ACC112 (cell line): ENCODE data around the gene RFC3.

ENCODE experiments used
- H2AFZ ChIP-seq: fragments of 200-600 bp; sonication (generic); one replicate; pipeline ENCODE4 v1.6.0; 2017; ENCODE audit warnings: antibody characterized with exemption, low read length; ENCODE audit not compliant: unreplicated experiment
- H3K27ac ChIP-seq: fragments of 200-600 bp; sonication (generic); 2 replicates; pipeline ENCODE4 v1.5.1; 2014; ENCODE audit warnings: low read depth, mild to moderate bottlenecking, antibody characterized with exemption, low read length, moderate library complexity
- H3K27me3 ChIP-seq: fragments of 200-600 bp; sonication (generic); 2 replicates; pipeline ENCODE4 v1.6.1; 2014; ENCODE audit warnings: mild to moderate bottlenecking, antibody characterized with exemption, low read length, moderate library complexity, mixed read lengths; ENCODE audit not compliant: insufficient read depth
- H3K36me3 ChIP-seq: fragments of 200-600 bp; sonication (generic); 2 replicates; pipeline ENCODE4 v1.6.1; 2016; ENCODE audit warnings: mild to moderate bottlenecking, antibody characterized with exemption, low read length, moderate library complexity, mixed read lengths; ENCODE audit not compliant: insufficient read depth
- H3K4me1 ChIP-seq: fragments of 200-600 bp; sonication (generic); one replicate; pipeline ENCODE4 v1.6.1; 2016; ENCODE audit warnings: low read length, mixed read lengths; ENCODE audit not compliant: insufficient read depth, unreplicated experiment, control insufficient read depth
- H3K4me3 ChIP-seq: fragments of 200-600 bp; sonication (generic); 2 replicates; pipeline ENCODE4 v1.5.1; 2014; ENCODE audit warnings: mild to moderate bottlenecking, low read depth, low read length
- H3K79me2 ChIP-seq: fragments of 200-600 bp; sonication (generic); one replicate; pipeline ENCODE4 v1.6.0; 2016; ENCODE audit warnings: low read length; ENCODE audit not compliant: control insufficient read depth, unreplicated experiment, insufficient read depth

RFC3 gene

DNA sequence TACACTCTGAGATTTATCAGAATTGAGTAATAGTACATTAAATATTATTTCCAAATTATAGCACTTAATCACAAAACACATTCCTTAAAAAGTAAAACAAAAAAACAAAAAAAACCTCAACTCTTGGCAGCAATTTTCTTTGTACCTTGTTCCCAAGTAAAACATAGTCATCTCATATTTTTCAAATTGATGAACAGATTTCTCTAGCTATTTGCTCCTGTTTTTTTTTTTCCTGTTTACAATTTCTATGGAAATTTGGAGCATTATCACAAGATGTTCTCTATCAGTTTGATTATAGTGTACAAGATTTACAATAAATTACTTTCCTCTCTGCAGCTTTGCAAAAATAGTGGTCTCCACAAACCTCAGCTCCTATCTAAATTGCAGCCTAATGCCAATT lies 25.0 kb downstream of the RFC3 start:
- H3K4me1 ChIP-seq, result no peaks in the 10 kb centered on the region
- H2AFZ ChIP-seq, result no peak overlapping the region
- H3K36me3 ChIP-seq, result peaks cover 9% of the 10 kb centered on the region
- H3K27me3 ChIP-seq, result no peaks in the 10 kb centered on the region
- H3K27ac ChIP-seq, result no peak overlapping the region
- no peaks in the 10 kb centered on the region for H3K79me2 ChIP-seq
- no peak overlapping the region for H3K4me3 ChIP-seq

DNA sequence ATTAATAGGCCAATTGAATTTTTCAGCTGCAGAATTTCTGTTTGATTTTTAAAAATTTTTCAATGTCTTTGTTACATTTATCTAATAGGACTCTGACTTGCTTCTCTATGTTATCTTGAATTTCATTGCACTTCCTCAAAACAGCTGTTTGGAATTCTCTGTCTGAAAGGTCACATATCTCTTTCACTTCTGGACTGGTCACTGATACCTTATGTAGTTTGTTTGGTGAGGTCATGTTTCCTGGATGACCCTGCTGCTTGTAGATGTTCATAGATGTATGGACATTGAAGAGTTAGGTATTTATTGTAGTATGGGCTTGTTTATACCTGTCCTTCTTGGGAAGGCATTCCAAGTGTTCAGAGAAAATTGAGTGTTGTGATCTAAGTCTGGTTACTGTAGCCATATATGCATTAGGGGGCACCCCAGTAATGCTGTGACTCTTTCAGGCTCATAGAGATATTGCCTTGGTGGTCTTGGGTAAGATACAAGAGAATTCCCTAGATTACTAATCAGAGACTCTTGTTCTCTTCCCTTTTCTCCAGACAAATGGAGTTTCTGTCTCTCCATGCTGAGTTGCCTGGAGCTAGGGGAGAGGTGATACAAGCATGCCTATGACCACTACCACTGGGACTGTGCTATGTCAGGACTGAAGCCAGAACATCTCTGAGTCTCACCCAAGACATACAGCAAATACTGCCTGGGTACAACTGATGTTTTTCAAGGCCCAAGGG lies 27.8 kb downstream of the RFC3 start:
- H3K4me1 ChIP-seq, result no peaks in the 10 kb centered on the region
- H3K4me3 ChIP-seq, result no peak overlapping the region
- peaks cover 4% of the 10 kb centered on the region for H3K36me3 ChIP-seq
- H3K27me3 ChIP-seq, result no peaks in the 10 kb centered on the region
- no peaks in the 10 kb centered on the region for H3K79me2 ChIP-seq
- no peak overlapping the region for H3K27ac ChIP-seq
- H2AFZ ChIP-seq, result no peak overlapping the region

DNA sequence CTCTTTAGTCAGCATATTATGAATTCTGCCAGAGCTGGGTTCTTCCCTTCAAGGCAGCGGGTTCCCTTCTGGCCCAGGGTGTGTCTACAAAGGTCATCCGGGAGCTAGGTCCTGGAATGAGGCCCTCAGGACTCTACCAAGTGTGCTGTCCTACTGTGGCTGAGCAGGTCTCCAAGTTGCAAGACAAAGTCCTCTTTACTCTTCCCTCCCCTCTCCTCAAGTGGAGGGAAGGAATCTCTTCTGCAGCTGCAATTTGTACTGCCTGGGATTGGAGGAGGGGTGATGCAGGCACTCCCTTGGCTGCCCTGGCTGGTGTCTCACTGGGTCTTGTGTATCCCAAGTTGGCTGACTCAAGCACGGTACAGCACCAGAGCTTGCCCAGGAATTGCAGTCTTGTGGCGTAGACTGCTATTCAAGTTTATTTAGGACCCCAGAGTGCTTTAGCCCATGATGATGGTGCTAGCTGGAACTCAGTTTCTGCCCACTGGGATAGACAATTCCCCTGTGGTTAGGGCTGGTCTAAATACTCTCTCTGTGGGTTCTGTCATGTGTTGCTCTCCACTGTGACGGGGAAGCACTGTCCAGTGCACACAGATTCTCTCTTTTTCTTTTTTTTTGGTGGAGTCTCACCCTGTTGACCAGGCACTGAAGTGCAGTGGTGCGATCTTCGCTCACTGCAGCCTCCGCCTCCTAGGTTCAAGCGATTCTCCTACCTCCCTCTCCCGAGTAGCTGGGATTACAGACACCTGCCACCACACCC lies 28.5 kb downstream of the RFC3 start:
- Histone ChIP-seq H3K4me3 (no peak overlapping the region), H3K79me2 (no peaks in the 10 kb centered on the region), H3K4me1 (no peaks in the 10 kb centered on the region), H3K27me3 (no peaks in the 10 kb centered on the region), H3K36me3 (peaks cover 4% of the 10 kb centered on the region), H3K27ac (no peak overlapping the region), H2AFZ (no peak overlapping the region)

DNA sequence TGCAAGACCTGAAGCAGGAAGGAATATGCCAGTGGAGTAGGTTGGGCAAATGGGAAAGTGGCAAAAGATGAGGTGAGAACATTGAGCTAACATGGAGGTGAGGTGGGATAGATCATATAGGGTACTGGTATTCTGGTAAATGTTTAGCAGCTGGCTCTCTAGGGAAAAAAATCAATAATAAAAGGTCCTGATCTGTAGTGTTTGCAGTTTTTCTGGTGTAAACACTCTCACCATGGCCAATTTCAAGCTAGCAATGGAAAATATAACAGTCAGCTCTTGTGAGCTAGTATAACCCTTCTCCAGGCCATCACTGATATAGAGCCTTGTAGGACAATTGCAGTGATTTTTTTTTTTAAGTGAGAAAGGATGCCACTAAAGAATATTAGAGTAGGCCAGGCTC lies 31.3 kb downstream of the RFC3 start:
- no peak overlapping the region for H2AFZ ChIP-seq
- no peaks in the 10 kb centered on the region for H3K79me2 ChIP-seq
- no peaks in the 10 kb centered on the region; the same call in none of the 2 replicates for H3K36me3 ChIP-seq
- H3K4me1 ChIP-seq, result no peaks in the 10 kb centered on the region
- H3K27me3 ChIP-seq, result no peaks in the 10 kb centered on the region
- no peak overlapping the region for H3K27ac ChIP-seq
- no peak overlapping the region for H3K4me3 ChIP-seq

DNA sequence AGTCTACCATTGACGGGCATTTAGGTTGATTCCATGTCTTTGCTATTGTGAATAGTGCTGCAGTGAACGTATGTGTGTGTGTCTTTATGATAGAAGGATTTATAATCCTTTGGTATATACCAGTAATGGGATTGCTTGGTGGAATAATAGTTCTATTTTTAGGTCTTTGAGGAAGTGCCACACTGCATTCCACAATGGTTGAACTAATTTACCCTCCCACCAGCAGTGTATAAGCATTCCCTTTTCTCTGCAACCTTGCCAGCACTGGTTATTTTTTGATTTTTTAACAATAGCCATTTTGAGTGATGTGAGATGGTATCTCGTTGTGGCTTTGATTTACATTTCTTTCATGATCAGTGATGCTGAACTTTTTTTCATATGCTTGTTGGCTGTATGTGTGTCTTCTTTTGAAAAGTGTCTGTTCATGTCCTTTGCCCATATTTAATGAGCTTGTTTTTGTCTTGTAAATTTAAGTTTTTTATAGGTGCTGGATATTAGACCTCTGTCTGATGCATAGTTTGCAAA lies 37.5 kb downstream of the RFC3 start:
- Histone ChIP-seq H3K36me3 (no peaks in the 10 kb centered on the region; the same call in 1 of the 2 replicates), H3K27me3 (no peaks in the 10 kb centered on the region), H3K4me3 (no peak overlapping the region), H3K4me1 (no peaks in the 10 kb centered on the region), H2AFZ (no peak overlapping the region), H3K27ac (no peak overlapping the region), H3K79me2 (no peaks in the 10 kb centered on the region)

DNA sequence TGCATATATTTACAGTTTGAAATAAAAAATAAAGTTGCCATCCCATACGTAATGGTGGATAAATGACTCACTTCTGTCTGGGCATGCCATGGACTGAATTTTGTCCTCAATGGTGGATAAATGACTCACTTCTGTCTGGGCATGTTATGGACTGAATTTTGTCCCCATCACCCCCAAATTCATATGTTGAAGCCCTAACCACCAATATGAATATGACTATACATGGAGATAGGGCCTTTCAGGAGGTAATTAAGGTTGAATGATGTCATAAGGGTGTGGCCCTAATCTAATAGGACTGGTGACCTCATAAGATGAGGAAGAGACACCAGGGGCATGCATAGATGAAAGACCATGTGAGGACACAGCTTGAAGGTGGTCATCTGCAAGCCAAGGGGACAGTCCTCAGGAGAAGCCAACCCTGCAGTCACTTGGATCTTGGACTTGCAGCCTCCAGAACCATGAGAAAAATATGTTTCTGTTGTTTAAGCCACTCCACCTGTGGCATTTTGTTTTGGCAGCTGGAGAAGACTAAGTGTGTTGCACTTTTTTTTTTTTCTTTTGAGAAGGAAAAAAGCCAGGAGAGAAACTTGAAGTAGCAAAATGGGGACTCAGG lies 41.8 kb downstream of the RFC3 start:
- Histone ChIP-seq H3K4me3 (no peak overlapping the region), H3K36me3 (no peaks in the 10 kb centered on the region), H3K4me1 (no peaks in the 10 kb centered on the region), H3K27me3 (no peaks in the 10 kb centered on the region), H3K27ac (no peak overlapping the region), H2AFZ (no peak overlapping the region), H3K79me2 (no peaks in the 10 kb centered on the region)

DNA sequence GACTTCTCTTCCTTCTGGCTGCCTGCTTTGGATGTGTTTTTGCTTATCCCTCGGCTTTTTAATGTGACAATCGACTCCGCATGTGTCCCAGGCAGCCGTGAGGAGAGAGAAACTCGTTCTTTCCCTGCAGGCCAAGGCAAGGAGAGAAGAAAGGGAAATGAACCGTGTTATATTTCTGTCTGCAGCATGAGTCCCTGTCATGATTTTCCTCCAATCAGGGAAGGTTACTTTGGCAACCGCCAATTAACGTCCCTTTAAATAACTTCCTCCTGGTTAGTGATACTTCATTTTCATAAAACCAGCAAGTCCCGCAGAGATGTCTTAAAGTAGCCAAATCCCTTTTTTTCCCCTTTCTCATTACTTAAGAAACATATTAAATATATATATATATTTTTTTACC lies 42.6 kb downstream of the RFC3 start:
- no peaks in the 10 kb centered on the region for H3K27me3 ChIP-seq
- no peak overlapping the region for H3K27ac ChIP-seq
- no peak overlapping the region for H3K4me3 ChIP-seq
- no peak overlapping the region for H2AFZ ChIP-seq
- no peaks in the 10 kb centered on the region for H3K4me1 ChIP-seq
- H3K79me2 ChIP-seq, result no peaks in the 10 kb centered on the region
- H3K36me3 ChIP-seq, result no peaks in the 10 kb centered on the region

DNA sequence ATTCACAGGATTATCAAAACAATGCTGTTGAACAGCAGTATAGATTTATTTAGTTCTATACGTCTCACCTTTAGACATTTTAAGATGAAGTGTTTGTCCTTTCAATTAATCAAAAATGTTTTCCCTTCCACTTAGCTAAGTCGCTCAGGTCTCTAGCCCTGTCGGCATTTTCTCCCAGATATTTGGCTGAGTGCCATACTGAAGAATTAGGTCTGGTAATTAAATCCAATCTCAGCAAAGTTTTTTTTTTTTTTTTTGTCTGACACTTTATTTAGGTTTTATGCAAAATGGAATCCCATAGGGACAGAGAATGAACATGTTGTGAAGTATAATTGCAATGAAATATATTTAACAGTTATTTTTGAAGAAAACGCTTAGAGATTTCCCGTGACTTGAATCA lies 44.1 kb downstream of the RFC3 start:
- Histone ChIP-seq H3K79me2 (no peaks in the 10 kb centered on the region), H3K4me1 (no peaks in the 10 kb centered on the region), H3K4me3 (no peak overlapping the region), H2AFZ (no peak overlapping the region), H3K27ac (no peak overlapping the region), H3K36me3 (no peaks in the 10 kb centered on the region), H3K27me3 (no peaks in the 10 kb centered on the region)

DNA sequence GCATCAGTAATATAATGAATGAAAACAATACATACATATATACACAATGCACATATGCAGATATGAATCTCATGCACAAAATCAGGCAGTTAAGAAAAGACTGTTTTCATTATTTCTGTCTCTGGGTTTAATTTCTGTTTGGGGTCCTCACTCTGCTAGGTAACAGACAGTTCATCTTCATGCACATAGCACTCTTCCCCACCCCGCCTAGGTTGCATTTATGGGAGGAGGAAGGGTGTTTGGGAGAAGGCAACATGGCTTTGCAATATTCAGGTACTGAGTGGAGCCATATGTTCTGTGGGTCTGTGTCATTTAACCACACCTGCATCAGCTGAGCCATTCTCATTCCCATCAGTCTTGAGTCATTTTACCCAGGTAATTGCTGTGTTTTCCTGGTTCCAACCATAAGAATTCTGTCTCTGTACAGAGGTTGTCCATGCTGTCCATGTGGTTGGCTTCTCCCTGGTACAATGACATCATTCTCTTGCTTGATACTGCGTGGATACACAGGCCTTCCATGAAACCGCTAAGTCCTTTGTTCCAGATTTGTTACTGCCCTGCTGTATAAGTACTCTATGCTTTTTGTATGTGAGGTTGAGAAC lies 45.3 kb downstream of the RFC3 start:
- H3K79me2 ChIP-seq, result no peaks in the 10 kb centered on the region
- H3K4me3 ChIP-seq, result no peak overlapping the region
- H2AFZ ChIP-seq, result no peak overlapping the region
- no peaks in the 10 kb centered on the region for H3K4me1 ChIP-seq
- H3K27me3 ChIP-seq, result no peaks in the 10 kb centered on the region
- no peak overlapping the region for H3K27ac ChIP-seq
- no peaks in the 10 kb centered on the region for H3K36me3 ChIP-seq

DNA sequence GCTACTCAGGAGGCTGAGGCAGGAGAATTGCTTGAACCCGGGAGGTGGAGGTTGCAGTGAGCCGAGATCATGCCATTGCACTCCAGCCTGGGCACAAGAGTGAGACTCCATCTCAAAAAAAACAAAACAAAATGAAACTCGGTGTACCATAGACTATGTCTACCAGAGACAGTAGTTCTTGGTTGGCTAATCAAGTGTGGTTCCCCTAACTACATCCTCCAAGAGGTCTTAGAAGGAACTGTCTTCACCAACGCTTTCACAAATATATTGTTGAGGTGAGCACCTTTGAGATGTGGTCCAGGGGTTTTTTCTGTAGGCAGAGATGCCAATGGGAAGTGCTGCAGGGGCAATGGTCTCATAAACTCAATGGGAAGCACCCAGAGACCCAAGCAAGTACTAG lies 48.0 kb downstream of the RFC3 start:
- no peak overlapping the region for H2AFZ ChIP-seq
- no peak overlapping the region for H3K27ac ChIP-seq

More for the DNA sequence above, 48.0 kb downstream of the RFC3 start:
- Histone ChIP-seq H3K4me3 (no peak overlapping the region), H3K36me3 (no peaks in the 10 kb centered on the region), H3K79me2 (no peaks in the 10 kb centered on the region), H3K27me3 (no peaks in the 10 kb centered on the region), H3K4me1 (no peaks in the 10 kb centered on the region)
